Mesenchymal stem cell (in vitro differentiated cells and primary cell): Measurements from ENCODE around the gene RACGAP1.

Source experiments
- DNase-seq: peaks from one replicate; pipeline ENCODE4 v3.0.0-alpha.2; 2013
- H2AFZ ChIP-seq: one replicate; pipeline ENCODE4 v1.6.1; 2013; ENCODE audit warnings: low read depth, mild to moderate bottlenecking, control low read depth, inconsistent platforms, low read length, moderate library complexity
- H2AK5ac ChIP-seq: 2 replicates; pipeline ENCODE4 v1.6.1; 2013; ENCODE audit warnings: low read length, moderate library complexity, mild to moderate bottlenecking, inconsistent platforms; ENCODE audit not compliant: severe bottlenecking
- H2BK120ac ChIP-seq: one replicate; pipeline ENCODE4 v1.6.1; 2013; ENCODE audit warnings: low read depth, mild to moderate bottlenecking, inconsistent platforms, low read length, moderate library complexity
- H2BK12ac ChIP-seq, 2 experiments: one replicate each; pipeline ENCODE4 v1.6.1; 2013; ENCODE audit warnings: inconsistent platforms in 2 of 2, low read length in 2 of 2, mild to moderate bottlenecking in 2 of 2, moderate library complexity in 2 of 2, control low read depth in 1 of 2
- H2BK15ac ChIP-seq: one replicate; pipeline ENCODE4 v1.6.1; 2013; ENCODE audit warnings: mild to moderate bottlenecking, low read depth, inconsistent platforms; ENCODE audit not compliant: poor library complexity, severe bottlenecking
- H2BK5ac ChIP-seq: 2 replicates; pipeline ENCODE4 v1.6.1; 2013; ENCODE audit warnings: low read depth, mild to moderate bottlenecking, low read length, control low read depth, inconsistent platforms; ENCODE audit not compliant: poor library complexity, severe bottlenecking
- H3K14ac ChIP-seq, 2 experiments: one replicate each; pipeline ENCODE4 v1.6.1; 2013; ENCODE audit warnings: inconsistent platforms in 2 of 2, low read length in 2 of 2, control low read depth in 1 of 2, mild to moderate bottlenecking in 1 of 2, moderate library complexity in 1 of 2
- H3K18ac ChIP-seq, 2 experiments: one replicate each; pipeline ENCODE4 v1.6.1; 2013; ENCODE audit warnings: inconsistent platforms in 2 of 2, low read length in 2 of 2, control low read depth in 1 of 2, low read depth in 1 of 2, mild to moderate bottlenecking in 1 of 2
- H3K23ac ChIP-seq, 2 experiments: one replicate each; pipeline ENCODE4 v1.6.1; 2013; ENCODE audit warnings: inconsistent platforms in 2 of 2, low read length in 2 of 2, mild to moderate bottlenecking in 2 of 2, moderate library complexity in 2 of 2, control low read depth in 1 of 2
- H3K27ac ChIP-seq: 2 replicates; pipeline ENCODE4 v1.5.1; 2013; ENCODE audit warnings: mild to moderate bottlenecking, moderate library complexity, low read length, control low read depth, inconsistent platforms; ENCODE audit not compliant: poor library complexity, severe bottlenecking
- H3K27me3 ChIP-seq, 2 experiments: 2 replicates each; pipeline versions ENCODE4 v1.6.1 to v1.7.0; 2013; ENCODE audit warnings: low read length in 2 of 2, mild to moderate bottlenecking in 2 of 2, moderate library complexity in 2 of 2, control low read depth in 1 of 2, inconsistent platforms in 1 of 2; ENCODE audit not compliant: control insufficient read depth in 1 of 2, insufficient read depth in 1 of 2
- H3K36me3 ChIP-seq, 2 experiments: 2 replicates each; pipeline versions ENCODE4 v1.6.1 to v1.7.0; 2013; ENCODE audit warnings: low read length in 2 of 2, control low read depth in 1 of 2, inconsistent platforms in 1 of 2, low read depth in 1 of 2, mild to moderate bottlenecking in 1 of 2; ENCODE audit not compliant: insufficient read depth in 2 of 2, control insufficient read depth in 1 of 2
- H3K4ac ChIP-seq, 2 experiments: one replicate each; pipeline ENCODE4 v1.6.1; 2013; ENCODE audit warnings: inconsistent platforms in 2 of 2, low read length in 2 of 2, mild to moderate bottlenecking in 2 of 2, moderate library complexity in 2 of 2, control low read depth in 1 of 2, low read depth in 1 of 2
- H3K4me1 ChIP-seq: 2 replicates; pipeline ENCODE4 v1.6.1; 2013; ENCODE audit warnings: low read depth, low read length, control low read depth; ENCODE audit not compliant: control insufficient read depth, insufficient read depth
- H3K4me2 ChIP-seq: 2 replicates; pipeline ENCODE4 v1.6.1; 2013; ENCODE audit warnings: low read length, mild to moderate bottlenecking, inconsistent platforms; ENCODE audit not compliant: poor library complexity, severe bottlenecking
- H3K4me3 ChIP-seq, 2 experiments: 2 replicates each; pipeline versions ENCODE4 v1.5.1 to v1.7.0; 2013; ENCODE audit warnings: low read length in 2 of 2, mild to moderate bottlenecking in 2 of 2, control low read depth in 1 of 2, low read depth in 1 of 2; ENCODE audit not compliant: insufficient read depth in 1 of 2
- H3K79me1 ChIP-seq: replicated peaks from 2 replicates; pipeline ENCODE4 v1.6.1; 2013; ENCODE audit warnings: mild to moderate bottlenecking, control low read depth, low read length, inconsistent platforms; ENCODE audit not compliant: poor library complexity, severe bottlenecking
- H3K9ac ChIP-seq: 2 replicates; pipeline ENCODE4 v1.7.0; 2013; ENCODE audit warnings: mild to moderate bottlenecking, low read length, moderate library complexity
- H3K9me3 ChIP-seq: 2 replicates; pipeline ENCODE4 v1.7.0; 2013; ENCODE audit warnings: mild to moderate bottlenecking, low read length; ENCODE audit not compliant: control insufficient read depth
- H4K8ac ChIP-seq: one replicate; pipeline ENCODE4 v1.6.1; 2013; ENCODE audit warnings: inconsistent platforms, mild to moderate bottlenecking, low read length, moderate library complexity
- H4K91ac ChIP-seq: one replicate; pipeline ENCODE4 v1.6.1; 2013; ENCODE audit warnings: mild to moderate bottlenecking, low read length, inconsistent platforms
- WGBS: methylation state at CpG from one replicate; pipeline ENCODE4 v1.1.7; 2013; ENCODE audit warnings: mixed read lengths; 5-methylcytosine and 5-hydroxymethylcytosine counted together

RACGAP1 gene

DNA sequence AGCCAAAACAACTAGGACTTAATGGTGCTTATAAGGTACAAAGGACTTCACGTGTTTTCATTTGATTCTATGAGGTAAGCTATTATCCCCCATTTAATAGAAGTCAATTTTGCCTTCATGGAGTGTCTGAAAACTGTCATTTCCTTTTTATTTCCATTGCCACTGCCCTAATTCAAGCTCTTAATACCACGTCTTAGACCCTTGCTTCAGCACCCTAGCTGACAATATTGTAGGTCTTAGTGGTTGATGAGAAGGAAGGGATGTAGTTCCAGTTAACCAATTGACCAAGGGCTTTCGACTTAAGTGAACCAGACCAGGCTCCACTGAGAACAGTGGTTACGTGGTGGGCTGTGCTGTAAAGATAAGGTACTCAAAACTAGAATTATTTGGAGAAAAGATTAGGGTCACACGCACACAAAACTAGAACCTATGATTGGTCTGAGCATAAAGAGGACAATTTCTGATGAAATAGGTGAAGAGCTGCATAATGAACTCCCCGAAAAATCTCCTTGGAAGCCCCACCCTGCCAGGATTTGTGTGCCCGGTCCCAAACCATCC is 22.5 kb upstream of the RACGAP1 start:
- peaks cover 6% of the 10 kb centered on the region for H3K4me1 ChIP-seq
- H3K14ac ChIP-seq, result no peak overlapping the region
- no peak overlapping the region for H2BK12ac ChIP-seq
- no peak overlapping the region for H2BK15ac ChIP-seq
- H3K9me3 ChIP-seq, result no peaks in the 10 kb centered on the region
- no peak overlapping the region for H3K18ac ChIP-seq
- H3K36me3 ChIP-seq, result no peaks in the 10 kb centered on the region
- no peak overlapping the region for H3K4me2 ChIP-seq
- no peak for DNase-seq
- no peak overlapping the region for H4K91ac ChIP-seq
- no peak overlapping the region for H3K4ac ChIP-seq
- no peak overlapping the region for H4K8ac ChIP-seq
- WGBS, result 88% methylated on average over 6 of the region's 7 CpGs
- no peak overlapping the region for H2BK5ac ChIP-seq
- no peak overlapping the region for H3K9ac ChIP-seq
- peaks cover 17 to 33% of the 10 kb centered on the region in 2 experiments for H3K27me3 ChIP-seq
- no peaks in the 10 kb centered on the region for H3K79me1 ChIP-seq
- no peak overlapping the region for H3K23ac ChIP-seq
- H2AFZ ChIP-seq, result no peak overlapping the region
- H2BK120ac ChIP-seq, result no peak overlapping the region
- no peak overlapping the region for H2AK5ac ChIP-seq
- H3K4me3 ChIP-seq, result no peak overlapping the region
- H3K27ac ChIP-seq, result no peak overlapping the region

DNA sequence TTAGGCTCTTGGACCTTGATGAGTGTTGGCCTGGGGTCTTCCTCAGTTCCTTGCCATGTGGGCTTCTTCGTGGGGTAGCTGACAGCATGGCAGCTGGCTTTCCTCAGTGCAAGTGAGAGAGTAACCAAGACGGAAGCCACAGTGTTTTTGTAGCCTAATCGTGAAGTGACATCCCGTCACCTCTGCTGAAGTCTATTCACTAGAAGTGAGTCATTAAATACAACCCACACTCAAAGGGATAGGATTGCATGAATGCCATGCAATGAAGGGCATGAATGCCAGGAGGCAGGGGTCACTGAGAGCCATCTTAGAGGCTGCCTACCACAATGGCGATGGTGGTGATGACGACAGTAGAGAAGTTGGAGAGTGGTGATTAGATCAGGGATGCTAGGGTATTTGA is 18.6 kb upstream of the RACGAP1 start:
- Histone ChIP-seq H3K36me3 (no peaks in the 10 kb centered on the region), H3K27me3 (no peaks in the 10 kb centered on the region), H3K4me3 (no peak overlapping the region), H3K9ac (no peak overlapping the region), H3K4me1 (peaks cover 2% of the 10 kb centered on the region), H2BK12ac (no peak overlapping the region), H3K14ac (no peak overlapping the region), H3K23ac (no peak overlapping the region), H2AFZ (no peak overlapping the region), H3K79me1 (no peaks in the 10 kb centered on the region), H3K4me2 (no peak overlapping the region), H3K18ac (no peak overlapping the region), H2BK15ac (no peak overlapping the region), H3K4ac (no peak overlapping the region), H3K9me3 (no peaks in the 10 kb centered on the region), H4K8ac (no peak overlapping the region), H3K27ac (no peak overlapping the region), H2AK5ac (no peak overlapping the region), H2BK5ac (no peak overlapping the region), H2BK120ac (no peak overlapping the region), H4K91ac (no peak overlapping the region)
- no peak for DNase-seq
- WGBS, result 76% methylated on average over 4 of the region's 6 CpGs

DNA sequence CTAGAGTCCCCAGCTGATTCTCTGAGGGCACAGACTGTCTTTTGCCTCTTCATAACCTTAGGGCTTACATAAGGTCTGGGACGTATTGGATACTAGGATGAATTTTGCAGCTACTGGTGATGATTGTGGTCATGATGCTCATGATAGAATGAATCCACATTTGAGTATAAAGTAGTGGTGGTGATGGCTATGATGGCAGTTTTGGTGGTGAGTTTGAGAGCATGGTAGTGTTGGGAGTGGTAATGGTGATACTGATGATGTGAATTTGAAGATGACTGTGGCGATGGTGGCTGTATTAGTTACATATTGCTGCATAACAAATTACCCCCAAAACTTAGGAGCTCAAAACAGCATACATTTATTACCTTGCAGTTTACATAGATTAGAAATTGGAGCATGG is 18.0 kb upstream of the RACGAP1 start:
- H2BK120ac ChIP-seq, result no peak overlapping the region

DNA sequence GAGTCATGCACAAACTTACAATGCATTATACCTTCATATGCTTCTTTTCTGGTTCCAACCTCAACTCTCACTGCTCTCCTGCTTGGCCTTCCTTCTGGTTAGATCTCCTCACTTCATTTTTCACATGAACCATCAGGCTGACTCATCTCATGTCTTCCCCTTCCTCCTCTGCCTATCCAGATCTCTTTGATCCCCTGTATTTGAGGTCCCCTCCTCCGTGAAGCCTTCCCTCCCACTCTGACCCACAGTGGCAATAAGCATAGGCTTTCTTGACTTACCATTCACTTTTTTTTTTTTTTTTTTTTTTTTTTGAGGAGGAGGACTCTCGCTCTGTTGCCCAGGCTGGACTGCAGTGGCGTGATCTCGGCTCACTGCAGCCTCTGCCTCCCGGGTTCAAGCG is 17.4 kb upstream of the RACGAP1 start:
- Histone ChIP-seq H3K79me1 (no peaks in the 10 kb centered on the region), H3K18ac (no peak overlapping the region)

More for the DNA sequence above, 18.0 kb upstream of the RACGAP1 start:
- H3K27me3 ChIP-seq, result no peaks in the 10 kb centered on the region
- no peak overlapping the region for H3K23ac ChIP-seq
- H2BK5ac ChIP-seq, result no peak overlapping the region
- no peak overlapping the region for H4K91ac ChIP-seq
- H3K36me3 ChIP-seq, result no peaks in the 10 kb centered on the region
- no peak for DNase-seq
- H4K8ac ChIP-seq, result no peak overlapping the region
- H3K9me3 ChIP-seq, result no peaks in the 10 kb centered on the region
- H3K79me1 ChIP-seq, result no peaks in the 10 kb centered on the region
- peaks cover 2% of the 10 kb centered on the region for H3K4me1 ChIP-seq
- no peak overlapping the region for H2AFZ ChIP-seq
- H3K4ac ChIP-seq, result no peak overlapping the region
- no peak overlapping the region for H3K9ac ChIP-seq
- H3K4me2 ChIP-seq, result no peak overlapping the region
- no peak overlapping the region for H2BK12ac ChIP-seq
- H3K14ac ChIP-seq, result no peak overlapping the region
- no peak overlapping the region for H3K18ac ChIP-seq
- H3K27ac ChIP-seq, result no peak overlapping the region
- no peak overlapping the region for H2BK15ac ChIP-seq
- no peak overlapping the region for H3K4me3 ChIP-seq
- H2AK5ac ChIP-seq, result no peak overlapping the region
- WGBS, result 88% methylated on average over 1 of the region's 2 CpGs

More for the DNA sequence above, 17.4 kb upstream of the RACGAP1 start:
- no peak overlapping the region for H3K9ac ChIP-seq
- H3K4me3 ChIP-seq, result no peak overlapping the region
- H4K91ac ChIP-seq, result no peak overlapping the region
- no peak overlapping the region for H3K4ac ChIP-seq
- H3K23ac ChIP-seq, result no peak overlapping the region
- H3K14ac ChIP-seq, result no peak overlapping the region
- H3K4me2 ChIP-seq, result no peak overlapping the region
- H3K36me3 ChIP-seq, result no peaks in the 10 kb centered on the region
- no peak for DNase-seq
- H3K4me1 ChIP-seq, result peaks cover 2% of the 10 kb centered on the region
- no peak overlapping the region for H2BK12ac ChIP-seq
- no peak overlapping the region for H4K8ac ChIP-seq
- H2AK5ac ChIP-seq, result no peak overlapping the region
- H2BK15ac ChIP-seq, result no peak overlapping the region
- H2AFZ ChIP-seq, result no peak overlapping the region
- no peaks in the 10 kb centered on the region for H3K9me3 ChIP-seq
- no peak overlapping the region for H2BK5ac ChIP-seq
- WGBS, result 90% methylated on average over 5 of the region's 6 CpGs
- no peak overlapping the region for H2BK120ac ChIP-seq
- H3K27ac ChIP-seq, result no peak overlapping the region
- no peaks in the 10 kb centered on the region for H3K27me3 ChIP-seq
